GM12874 (cell line): ENCODE data around the gene SAMD14.

Experiments
- CTCF ChIP-seq: IDR thresholded peaks from 2 replicates; pipeline ENCODE4 v1.5.1; 2011; ENCODE audit warnings: low read depth, mild to moderate bottlenecking, control low read depth, low read length, moderate library complexity; ENCODE audit not compliant: insufficient read depth

Gene SAMD14

DNA sequence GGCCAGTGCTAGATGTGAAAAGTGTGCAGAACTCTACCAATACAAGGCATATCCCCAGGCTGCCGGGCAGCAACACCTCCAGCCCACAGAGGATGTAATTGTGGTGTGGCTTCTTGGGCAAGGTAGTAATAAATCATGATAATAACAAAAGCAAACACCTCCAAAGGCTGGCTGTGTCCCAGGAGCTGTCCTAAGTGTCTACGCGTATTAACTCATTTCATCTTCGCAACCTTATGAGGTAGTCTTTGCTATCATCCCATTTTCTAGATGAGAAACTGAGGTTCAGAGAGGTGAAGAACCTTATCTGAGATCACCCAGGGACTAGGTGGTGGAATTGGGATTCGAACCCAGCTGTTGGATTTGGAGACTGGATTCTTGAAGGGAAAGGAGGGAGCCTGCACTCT, 29.5 kb downstream of the SAMD14 start:
- no peak for TF ChIP-seq CTCF

- no peak for TF ChIP-seq CTCF
Observed at GRCh38 chr17:50099003-50099402, 31.0 kb downstream of the SAMD14 start.

DNA sequence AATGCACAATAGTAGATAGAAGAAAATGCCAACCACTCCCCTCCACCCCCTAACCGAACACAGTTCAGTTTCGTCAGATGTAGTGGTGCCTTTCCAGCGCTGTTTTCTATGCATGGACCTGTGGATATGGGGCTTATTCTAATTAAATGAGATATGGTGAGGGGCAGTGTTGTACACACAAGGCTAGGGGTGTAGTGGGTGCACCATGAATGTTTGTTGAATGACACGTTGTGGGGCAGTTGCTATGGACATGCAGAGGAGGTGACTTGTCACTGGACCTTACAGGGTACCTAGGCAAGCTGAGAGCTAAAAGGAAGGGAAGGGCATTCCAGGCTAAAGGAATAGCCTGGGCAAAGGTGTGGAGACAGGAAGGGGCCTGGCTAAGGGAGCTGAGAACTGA, 31.4 kb downstream of the SAMD14 start:
- no peak for TF ChIP-seq CTCF

GRCh38 chr17:50097926-50098325, 32.0 kb downstream of the SAMD14 start:
- no peak for TF ChIP-seq CTCF

GRCh38 chr17:50097455-50097854, 32.5 kb downstream of the SAMD14 start:
- TF ChIP-seq CTCF = no peak

- no peak for TF ChIP-seq CTCF
Observed at GRCh38 chr17:50096758-50097157, 33.2 kb downstream of the SAMD14 start.

DNA sequence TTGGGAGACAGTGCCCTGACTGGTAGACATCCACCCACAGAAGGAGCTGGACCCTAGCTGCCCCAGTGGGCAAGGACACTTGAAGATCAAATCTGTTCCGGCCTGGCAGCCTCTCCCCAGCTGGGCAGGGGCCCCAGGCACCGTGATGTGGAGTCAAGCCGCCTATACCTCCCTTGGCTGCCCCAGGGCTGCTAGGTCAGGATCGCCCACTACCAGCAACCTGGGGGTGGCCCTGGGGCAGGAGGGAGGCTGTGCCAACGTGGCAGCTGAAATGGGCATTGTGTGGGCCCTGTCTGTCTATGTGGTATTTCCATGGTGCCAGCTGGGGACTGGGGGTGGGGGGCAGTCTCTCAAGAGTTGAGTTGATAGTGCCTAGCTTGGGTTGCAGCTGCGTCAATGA, 33.9 kb downstream of the SAMD14 start:
- no peak for TF ChIP-seq CTCF

DNA sequence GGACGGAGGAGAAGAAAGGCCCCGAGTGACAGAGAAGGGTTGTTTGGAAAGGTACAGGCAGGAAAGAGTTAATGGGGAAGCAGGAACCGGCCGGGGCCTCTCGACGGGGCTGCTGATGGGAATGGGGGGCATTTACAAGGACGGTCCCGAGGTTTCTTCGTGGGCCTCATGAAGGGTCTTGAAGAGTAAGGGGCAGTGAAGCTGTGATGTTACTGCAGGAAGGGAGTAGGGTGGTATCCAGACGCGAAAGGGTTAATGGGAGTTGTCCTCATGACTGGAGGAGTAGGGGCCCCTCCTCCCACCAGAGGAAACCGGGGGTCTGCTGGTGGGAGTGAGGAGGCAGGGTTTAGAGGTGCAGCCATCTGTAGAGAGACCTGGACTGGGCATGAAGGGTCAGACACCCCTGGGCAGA, 34.3 kb downstream of the SAMD14 start:
- TF ChIP-seq CTCF = no peak
